Liver (tissue), 9 donors: ENCODE results near the gene ABLIM2. TPM values are rescaled to one million over a fixed set of nuclear protein-coding genes. Genes with fewer than 3 reads are reported as not detected.

Experiments
- DNase-seq: peaks from one replicate; pipeline ENCODE4 v3.0.0-alpha.2; 2017; ENCODE audit warnings: low spot score
- H3K27ac ChIP-seq, 2 donors: one replicate each; pipeline ENCODE4 v1.7.0; 2013; ENCODE audit warnings: inconsistent platforms in 2 of 2, low read length in 2 of 2, control low read depth in 1 of 2, low read depth in 1 of 2, mild to moderate bottlenecking in 1 of 2
- H3K27me3 ChIP-seq, 4 donors: one replicate each; pipeline versions ENCODE4 v1.6.1 to v1.7.0; 2013; ENCODE audit warnings: low read length in 3 of 4, inconsistent platforms in 1 of 4, mild to moderate bottlenecking in 1 of 4, moderate library complexity in 1 of 4; ENCODE audit not compliant: control insufficient read depth in 4 of 4, insufficient read depth in 4 of 4
- H3K36me3 ChIP-seq, 4 donors: one replicate each; pipeline versions ENCODE4 v1.6.1 to v1.7.0; 2013; ENCODE audit warnings: low read length in 3 of 4, mild to moderate bottlenecking in 3 of 4, low read depth in 1 of 4, moderate library complexity in 1 of 4; ENCODE audit not compliant: control insufficient read depth in 4 of 4, insufficient read depth in 3 of 4
- H3K4me1 ChIP-seq, 4 donors: one replicate each; pipeline versions ENCODE4 v1.6.1 to v1.7.0; 2013; ENCODE audit warnings: low read length in 3 of 4, mild to moderate bottlenecking in 3 of 4, moderate library complexity in 1 of 4; ENCODE audit not compliant: control insufficient read depth in 4 of 4, insufficient read depth in 4 of 4
- H3K4me3 ChIP-seq, 3 donors: one replicate each; pipeline versions ENCODE4 v1.6.1 to v1.7.0; 2013; ENCODE audit warnings: low read length in 3 of 3, control low read depth in 1 of 3, low read depth in 1 of 3, mild to moderate bottlenecking in 1 of 3
- H3K9ac ChIP-seq, 2 donors: one replicate each; pipeline ENCODE4 v1.7.0; 2013; ENCODE audit warnings: low read length in 2 of 2, mild to moderate bottlenecking in 2 of 2, moderate library complexity in 2 of 2, control low read depth in 1 of 2, low read depth in 1 of 2
- H3K9me3 ChIP-seq, 4 donors: one replicate each; pipeline versions ENCODE4 v1.6.1 to v1.7.0; 2013; ENCODE audit warnings: low read length in 3 of 4; ENCODE audit not compliant: control insufficient read depth in 4 of 4
- EGR1 ChIP-seq, 2 donors: IDR thresholded peaks; 2 replicates each; pipeline ENCODE4 v1.6.1; 2016 to 2018; ENCODE audit warnings: antibody characterized with exemption in 2 of 2, low read depth in 2 of 2
- FOXA1 ChIP-seq: IDR thresholded peaks from 2 replicates; pipeline ENCODE4 v1.6.1; 2016; ENCODE audit warnings: antibody characterized with exemption
- FOXA2 ChIP-seq: IDR thresholded peaks from 2 replicates; pipeline ENCODE4 v1.6.1; 2016; ENCODE audit warnings: antibody characterized with exemption
- GABPA ChIP-seq, 2 donors: IDR thresholded peaks in 1 of 2; conservative IDR thresholded peaks in 1 of 2; 2 replicates each; pipeline ENCODE4 v1.6.1; 2016; ENCODE audit warnings: antibody characterized with exemption in 2 of 2, mild to moderate bottlenecking in 1 of 2, moderate library complexity in 1 of 2
- HNF4A ChIP-seq, 2 donors: conservative IDR thresholded peaks; 2 replicates each; pipeline ENCODE4 v1.6.1; 2016; ENCODE audit warnings: antibody characterized with exemption in 2 of 2, mild to moderate bottlenecking in 2 of 2
- HNF4G ChIP-seq: IDR thresholded peaks from 2 replicates; pipeline ENCODE4 v1.6.1; 2016; ENCODE audit warnings: antibody characterized with exemption
- JUND ChIP-seq, 2 donors: IDR thresholded peaks; 2 replicates each; pipeline ENCODE4 v1.6.1; 2016; ENCODE audit warnings: antibody characterized with exemption in 2 of 2
- NR2F2 ChIP-seq: IDR thresholded peaks from 2 replicates; pipeline ENCODE4 v1.6.1; 2016; ENCODE audit warnings: antibody characterized with exemption
- RAD21 ChIP-seq, 2 donors: IDR thresholded peaks; 2 replicates each; pipeline ENCODE4 v1.6.1; 2016; ENCODE audit warnings: antibody characterized with exemption in 2 of 2, mild to moderate bottlenecking in 2 of 2
- RXRA ChIP-seq, 2 donors: IDR thresholded peaks; 2 replicates each; pipeline ENCODE4 v1.6.1; 2017 to 2018; ENCODE audit warnings: antibody characterized with exemption in 2 of 2, mild to moderate bottlenecking in 1 of 2
- SP1 ChIP-seq: IDR thresholded peaks from 2 replicates; pipeline ENCODE4 v1.6.1; 2018; ENCODE audit warnings: antibody characterized with exemption, mild to moderate bottlenecking
- TAF1 ChIP-seq: conservative IDR thresholded peaks from 2 replicates; pipeline ENCODE4 v1.6.1; 2016; ENCODE audit warnings: antibody characterized with exemption, mild to moderate bottlenecking
- YY1 ChIP-seq: IDR thresholded peaks from 2 replicates; pipeline ENCODE4 v1.6.1; 2016; ENCODE audit warnings: antibody characterized with exemption, mild to moderate bottlenecking
- WGBS: extraction: QIAGEN DNeasy Blood & Tissue Kit; methylation state at CpG from one replicate; pipeline ENCODE4 v1.1.7; 2013; 5-methylcytosine and 5-hydroxymethylcytosine counted together
- polyA plus RNA-seq, 2 donors: library from polyadenylated mRNA; stranded (reverse) in 1 of 2; unstranded in 1 of 2; fragments of 200-250 nt in 1 of 2; fragments of >200 nt in 1 of 2; fragmentation: Nextera tagmentation in 1 of 2; extraction: Ambion mirVana in 1 of 2; gene quantifications; one replicate each; pipeline versions ENCODE4 v1.2.1 to v1.2.3, GENCODE V29; 2013 to 2015
- total RNA-seq, 2 donors: library from RNA; depleted of rRNA; stranded (reverse); fragments of >200 nt; gene quantifications; one replicate each; pipeline ENCODE4 v1.2.3, GENCODE V29; 2014
- TF ChIP-seq, protein P1 (sequence below): fragments of 150-350 bp; IDR thresholded peaks from 2 replicates; pipeline ENCODE4 v1.5.1; 2017; ENCODE audit warnings: improper control_type of control experiment, low read depth, low read length; ENCODE audit not compliant: missing input control
- TF ChIP-seq, protein P2 (sequence below): IDR thresholded peaks from 2 replicates; pipeline ENCODE4 v1.6.1; 2016; ENCODE audit warnings: antibody characterized with exemption
- TF ChIP-seq, protein P3 (sequence below): IDR thresholded peaks from 2 replicates; pipeline ENCODE4 v1.6.1; 2016; ENCODE audit warnings: antibody characterized with exemption, mild to moderate bottlenecking
- TF ChIP-seq, protein P4 (sequence below): IDR thresholded peaks from 2 replicates; pipeline ENCODE4 v1.6.1; 2016; ENCODE audit warnings: antibody characterized with exemption
- donor health status: healthy.
- donor health status: healthy.
- donor health status: healthy.
- donor health status: healthy.
- donor health status: healthy.

The ABLIM2 gene
- total and polyA plus RNA-seq, 4 donors = 0.75 to 2.5 (median 0.93) TPM

DNA sequence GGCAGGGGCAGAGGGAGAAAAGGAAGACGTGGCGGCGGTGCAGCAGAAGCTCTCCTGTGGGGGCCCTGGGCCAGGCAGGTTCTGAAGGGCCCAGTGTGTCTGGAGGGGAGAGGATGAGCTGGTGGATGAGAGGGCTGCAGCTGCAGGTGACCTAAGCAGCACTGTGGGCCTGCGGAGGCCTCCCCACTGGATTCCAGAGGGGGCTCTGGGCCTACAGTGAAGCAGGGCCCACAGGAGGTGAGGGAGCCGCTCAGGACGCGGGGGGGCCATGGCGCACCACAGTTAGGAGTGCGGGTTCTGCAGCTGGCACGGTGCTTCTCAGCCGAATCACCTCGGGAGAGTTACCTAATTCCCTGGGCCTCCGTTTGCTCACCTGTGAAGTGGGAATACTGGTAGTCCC is 10.5 kb downstream of the ABLIM2 start (continued):
- no peak for TF ChIP-seq NR2F2
- TF ChIP-seq EGR1 (IDR thresholded peaks at IDR 0.05; ENCODE audit: low read depth in 2 of 2) = no peak
- TF ChIP-seq TAF1 = no peak
- no peak for TF ChIP-seq HNF4A (conservative IDR thresholded peaks at IDR 0.05)
- no peak for TF ChIP-seq JUND (IDR thresholded peaks at IDR 0.05)

DNA sequence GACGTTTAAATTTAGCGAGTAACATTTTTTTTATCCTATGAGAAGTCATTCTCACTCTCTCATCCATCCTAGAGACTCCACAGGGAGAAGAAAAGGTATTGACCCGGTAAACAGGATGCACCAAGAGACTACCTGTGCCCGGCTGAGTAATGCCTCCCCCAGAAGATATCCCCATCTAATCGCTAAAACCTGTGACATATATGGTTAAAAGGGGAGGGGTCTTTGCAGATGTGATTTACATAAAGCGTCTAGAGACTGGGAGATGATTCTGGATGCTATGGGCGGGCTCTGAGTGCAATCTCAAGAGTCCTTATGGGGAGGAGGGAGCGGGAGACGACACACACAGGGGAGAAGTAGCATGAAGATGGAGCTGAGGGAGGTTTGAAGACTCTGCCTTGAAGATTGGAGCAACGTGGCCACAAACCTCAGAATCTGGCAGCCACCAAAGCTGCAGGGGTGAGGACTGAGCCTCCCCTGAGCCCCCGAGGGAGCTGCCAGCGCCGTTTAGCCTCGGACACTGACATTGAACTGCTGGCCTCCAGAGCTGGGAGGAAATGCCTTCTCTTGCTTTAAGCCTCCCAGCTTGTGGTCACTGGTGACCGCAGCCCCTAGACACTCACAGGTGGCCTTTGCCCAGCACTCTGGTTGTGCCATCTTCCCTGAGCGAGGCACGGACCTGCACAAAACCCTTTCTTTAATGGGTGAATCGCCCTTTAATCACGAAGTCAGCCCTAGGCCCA is 11.2 kb downstream of the ABLIM2 start:
- Histone ChIP-seq H3K9ac (no peak overlapping the region), H3K9me3 (no peaks in the 10 kb centered on the region), H3K27me3 (no peaks in the 10 kb centered on the region), H3K36me3 (no peaks in the 10 kb centered on the region), H3K4me1 (peaks cover 4 to 24% (median 20%) of the 10 kb centered on the region in 4 donors), H3K27ac (no peak overlapping the region), H3K4me3 (no peak overlapping the region)
- DNase-seq = no peak
- whole genome bisulfite sequencing = 85% methylated on average over 19 of the region's 19 CpGs
- TF ChIP-seq EGR1 (IDR thresholded peaks at IDR 0.05; ENCODE audit: low read depth in 2 of 2) (no peak), NR2F2 (no peak), HNF4A (conservative IDR thresholded peaks at IDR 0.05) (no peak), JUND (IDR thresholded peaks at IDR 0.05) (no peak), FOXA1 (no peak), HNF4G (no peak), RAD21 (IDR thresholded peaks at IDR 0.05) (no peak), YY1 (no peak), SP1 (no peak), GABPA (IDR thresholded peaks at IDR 0.05 in 1 of 2, conservative IDR thresholded peaks at IDR 0.05 in 1 of 2) (no peak), FOXA2 (no peak), TAF1 (no peak), RXRA (IDR thresholded peaks at IDR 0.05) (no peak)
- TF ChIP-seq, protein P1, sequence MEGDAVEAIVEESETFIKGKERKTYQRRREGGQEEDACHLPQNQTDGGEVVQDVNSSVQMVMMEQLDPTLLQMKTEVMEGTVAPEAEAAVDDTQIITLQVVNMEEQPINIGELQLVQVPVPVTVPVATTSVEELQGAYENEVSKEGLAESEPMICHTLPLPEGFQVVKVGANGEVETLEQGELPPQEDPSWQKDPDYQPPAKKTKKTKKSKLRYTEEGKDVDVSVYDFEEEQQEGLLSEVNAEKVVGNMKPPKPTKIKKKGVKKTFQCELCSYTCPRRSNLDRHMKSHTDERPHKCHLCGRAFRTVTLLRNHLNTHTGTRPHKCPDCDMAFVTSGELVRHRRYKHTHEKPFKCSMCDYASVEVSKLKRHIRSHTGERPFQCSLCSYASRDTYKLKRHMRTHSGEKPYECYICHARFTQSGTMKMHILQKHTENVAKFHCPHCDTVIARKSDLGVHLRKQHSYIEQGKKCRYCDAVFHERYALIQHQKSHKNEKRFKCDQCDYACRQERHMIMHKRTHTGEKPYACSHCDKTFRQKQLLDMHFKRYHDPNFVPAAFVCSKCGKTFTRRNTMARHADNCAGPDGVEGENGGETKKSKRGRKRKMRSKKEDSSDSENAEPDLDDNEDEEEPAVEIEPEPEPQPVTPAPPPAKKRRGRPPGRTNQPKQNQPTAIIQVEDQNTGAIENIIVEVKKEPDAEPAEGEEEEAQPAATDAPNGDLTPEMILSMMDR = no peak
- TF ChIP-seq, protein P2, sequence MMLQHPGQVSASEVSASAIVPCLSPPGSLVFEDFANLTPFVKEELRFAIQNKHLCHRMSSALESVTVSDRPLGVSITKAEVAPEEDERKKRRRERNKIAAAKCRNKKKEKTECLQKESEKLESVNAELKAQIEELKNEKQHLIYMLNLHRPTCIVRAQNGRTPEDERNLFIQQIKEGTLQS = no peak
- TF ChIP-seq, protein P3, sequence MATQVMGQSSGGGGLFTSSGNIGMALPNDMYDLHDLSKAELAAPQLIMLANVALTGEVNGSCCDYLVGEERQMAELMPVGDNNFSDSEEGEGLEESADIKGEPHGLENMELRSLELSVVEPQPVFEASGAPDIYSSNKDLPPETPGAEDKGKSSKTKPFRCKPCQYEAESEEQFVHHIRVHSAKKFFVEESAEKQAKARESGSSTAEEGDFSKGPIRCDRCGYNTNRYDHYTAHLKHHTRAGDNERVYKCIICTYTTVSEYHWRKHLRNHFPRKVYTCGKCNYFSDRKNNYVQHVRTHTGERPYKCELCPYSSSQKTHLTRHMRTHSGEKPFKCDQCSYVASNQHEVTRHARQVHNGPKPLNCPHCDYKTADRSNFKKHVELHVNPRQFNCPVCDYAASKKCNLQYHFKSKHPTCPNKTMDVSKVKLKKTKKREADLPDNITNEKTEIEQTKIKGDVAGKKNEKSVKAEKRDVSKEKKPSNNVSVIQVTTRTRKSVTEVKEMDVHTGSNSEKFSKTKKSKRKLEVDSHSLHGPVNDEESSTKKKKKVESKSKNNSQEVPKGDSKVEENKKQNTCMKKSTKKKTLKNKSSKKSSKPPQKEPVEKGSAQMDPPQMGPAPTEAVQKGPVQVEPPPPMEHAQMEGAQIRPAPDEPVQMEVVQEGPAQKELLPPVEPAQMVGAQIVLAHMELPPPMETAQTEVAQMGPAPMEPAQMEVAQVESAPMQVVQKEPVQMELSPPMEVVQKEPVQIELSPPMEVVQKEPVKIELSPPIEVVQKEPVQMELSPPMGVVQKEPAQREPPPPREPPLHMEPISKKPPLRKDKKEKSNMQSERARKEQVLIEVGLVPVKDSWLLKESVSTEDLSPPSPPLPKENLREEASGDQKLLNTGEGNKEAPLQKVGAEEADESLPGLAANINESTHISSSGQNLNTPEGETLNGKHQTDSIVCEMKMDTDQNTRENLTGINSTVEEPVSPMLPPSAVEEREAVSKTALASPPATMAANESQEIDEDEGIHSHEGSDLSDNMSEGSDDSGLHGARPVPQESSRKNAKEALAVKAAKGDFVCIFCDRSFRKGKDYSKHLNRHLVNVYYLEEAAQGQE = no peak
- TF ChIP-seq, protein P4, sequence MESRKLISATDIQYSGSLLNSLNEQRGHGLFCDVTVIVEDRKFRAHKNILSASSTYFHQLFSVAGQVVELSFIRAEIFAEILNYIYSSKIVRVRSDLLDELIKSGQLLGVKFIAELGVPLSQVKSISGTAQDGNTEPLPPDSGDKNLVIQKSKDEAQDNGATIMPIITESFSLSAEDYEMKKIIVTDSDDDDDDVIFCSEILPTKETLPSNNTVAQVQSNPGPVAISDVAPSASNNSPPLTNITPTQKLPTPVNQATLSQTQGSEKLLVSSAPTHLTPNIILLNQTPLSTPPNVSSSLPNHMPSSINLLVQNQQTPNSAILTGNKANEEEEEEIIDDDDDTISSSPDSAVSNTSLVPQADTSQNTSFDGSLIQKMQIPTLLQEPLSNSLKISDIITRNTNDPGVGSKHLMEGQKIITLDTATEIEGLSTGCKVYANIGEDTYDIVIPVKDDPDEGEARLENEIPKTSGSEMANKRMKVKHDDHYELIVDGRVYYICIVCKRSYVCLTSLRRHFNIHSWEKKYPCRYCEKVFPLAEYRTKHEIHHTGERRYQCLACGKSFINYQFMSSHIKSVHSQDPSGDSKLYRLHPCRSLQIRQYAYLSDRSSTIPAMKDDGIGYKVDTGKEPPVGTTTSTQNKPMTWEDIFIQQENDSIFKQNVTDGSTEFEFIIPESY = no peak
